ENCODE measurements around the gene COL27A1. TPM values are rescaled to one million over a fixed set of nuclear protein-coding genes. Genes with fewer than 3 reads are reported as not detected.
A peak's percentile ranks its signal among the peaks of the same experiment; 100 is the strongest.

COL27A1 gene
- total and polyA plus RNA-seq, 2 donors = 12.6 to 24.0 TPM

DNA sequence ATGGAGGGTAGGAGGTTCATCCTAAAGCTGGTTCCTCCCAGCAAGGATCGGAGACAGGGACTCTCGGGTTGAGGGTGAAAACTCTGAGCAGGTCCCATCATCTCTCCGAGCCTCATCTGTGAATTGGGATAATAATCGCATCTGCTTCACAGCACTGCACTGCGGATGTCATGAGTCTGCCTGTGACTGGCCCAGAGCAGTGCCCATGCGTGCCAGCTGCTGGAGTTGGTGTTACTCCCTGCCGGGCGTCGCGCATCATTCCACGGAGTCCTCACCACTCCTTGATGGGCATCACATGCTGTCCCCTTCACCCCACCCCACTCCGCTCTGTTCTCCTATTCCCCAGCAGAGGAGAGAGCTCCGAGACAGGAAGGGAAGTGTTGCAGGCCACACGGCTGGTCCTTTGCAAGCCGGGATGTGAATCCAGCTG is 132.4 kb downstream of the COL27A1 start:
- no peak for DNase-seq (ENCODE audit: low read depth in 6 of 9, low spot score in 9 of 9)
- H3K9me3 ChIP-seq (ENCODE audit: control insufficient read depth in 2 of 2, insufficient read depth in 1 of 2, low read length in 1 of 2) = no peaks in the 10 kb centered on the region

GRCh38 chr9:114288193-114289091 is 133.1 kb downstream of the COL27A1 start:
- Histone ChIP-seq H3K9me3 (ENCODE audit: control insufficient read depth in 2 of 2, insufficient read depth in 1 of 2, low read length in 1 of 2) (no peaks in the 10 kb centered on the region), H3K27ac (ENCODE audit: low read depth in 1 of 2, low read length in 1 of 2) (peak overlapping the region; percentile 62 to 80), H3K27me3 (ENCODE audit: control insufficient read depth in 2 of 2, insufficient read depth in 1 of 2, low read length in 1 of 2) (peaks cover 0 to 2% of the 10 kb centered on the region in 2 donors), H3K4me1 (ENCODE audit: control insufficient read depth in 2 of 2, insufficient read depth in 2 of 2, low read length in 2 of 2) (peaks cover 0 to 3% of the 10 kb centered on the region in 2 donors), H3K36me3 (ENCODE audit: control insufficient read depth in 2 of 2, insufficient read depth in 2 of 2, low read length in 1 of 2) (no peaks in the 10 kb centered on the region), H3K4me3 (ENCODE audit: low read length in 2 of 2) (no peak overlapping the region)
- DNase-seq (ENCODE audit: low read depth in 6 of 9, low spot score in 9 of 9) = peak in 1 of 9 donors; percentile 23
- 87% methylated on average over 23 of the region's 23 CpGs for WGBS

More for the DNA sequence above, 132.4 kb downstream of the COL27A1 start:
- Histone ChIP-seq H3K4me1 (ENCODE audit: control insufficient read depth in 2 of 2, insufficient read depth in 2 of 2, low read length in 2 of 2) (peaks cover 0 to 6% of the 10 kb centered on the region in 2 donors), H3K36me3 (ENCODE audit: control insufficient read depth in 2 of 2, insufficient read depth in 2 of 2, low read length in 1 of 2) (no peaks in the 10 kb centered on the region), H3K27me3 (ENCODE audit: control insufficient read depth in 2 of 2, insufficient read depth in 1 of 2, low read length in 1 of 2) (peaks cover 0 to 2% of the 10 kb centered on the region in 2 donors), H3K27ac (ENCODE audit: low read depth in 1 of 2, low read length in 1 of 2) (peak overlapping the region; percentile 25 to 65), H3K4me3 (ENCODE audit: low read length in 2 of 2) (no peak overlapping the region)
- WGBS = 91% methylated on average over 15 of the region's 15 CpGs

DNA sequence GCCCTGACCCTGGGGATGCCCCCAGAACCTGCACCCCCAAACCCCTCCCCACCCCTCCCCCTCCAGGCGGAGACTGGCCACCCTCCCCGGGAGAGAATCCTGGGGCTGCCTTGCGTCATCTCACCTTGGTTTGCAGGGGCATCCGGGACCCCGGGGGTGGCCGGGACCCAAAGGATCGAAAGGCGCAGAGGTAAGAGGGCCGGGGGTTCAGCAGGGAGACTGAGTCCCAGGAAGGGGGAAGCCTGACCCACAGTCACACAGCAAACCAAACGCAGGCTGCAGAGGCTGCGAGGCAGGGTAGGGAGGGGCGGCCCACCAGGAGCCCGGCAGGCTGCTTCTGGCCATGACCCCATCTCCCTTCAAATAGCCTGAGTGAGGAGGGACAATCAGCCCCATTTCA is 133.8 kb downstream of the COL27A1 start:
- Histone ChIP-seq H3K27ac (ENCODE audit: low read depth in 1 of 2, low read length in 1 of 2) (peak overlapping the region in 1 of 2 donors; percentile 60), H3K36me3 (ENCODE audit: control insufficient read depth in 2 of 2, insufficient read depth in 2 of 2, low read length in 1 of 2) (no peaks in the 10 kb centered on the region), H3K9me3 (ENCODE audit: control insufficient read depth in 2 of 2, insufficient read depth in 1 of 2, low read length in 1 of 2) (no peaks in the 10 kb centered on the region), H3K4me1 (ENCODE audit: control insufficient read depth in 2 of 2, insufficient read depth in 2 of 2, low read length in 2 of 2) (peaks cover 0 to 3% of the 10 kb centered on the region in 2 donors), H3K27me3 (ENCODE audit: control insufficient read depth in 2 of 2, insufficient read depth in 1 of 2, low read length in 1 of 2) (peaks cover 0 to 2% of the 10 kb centered on the region in 2 donors), H3K4me3 (ENCODE audit: low read length in 2 of 2) (no peak overlapping the region)
- WGBS = 90% methylated on average over 13 of the region's 13 CpGs
- DNase-seq (ENCODE audit: low read depth in 6 of 9, low spot score in 9 of 9) = no peak

DNA sequence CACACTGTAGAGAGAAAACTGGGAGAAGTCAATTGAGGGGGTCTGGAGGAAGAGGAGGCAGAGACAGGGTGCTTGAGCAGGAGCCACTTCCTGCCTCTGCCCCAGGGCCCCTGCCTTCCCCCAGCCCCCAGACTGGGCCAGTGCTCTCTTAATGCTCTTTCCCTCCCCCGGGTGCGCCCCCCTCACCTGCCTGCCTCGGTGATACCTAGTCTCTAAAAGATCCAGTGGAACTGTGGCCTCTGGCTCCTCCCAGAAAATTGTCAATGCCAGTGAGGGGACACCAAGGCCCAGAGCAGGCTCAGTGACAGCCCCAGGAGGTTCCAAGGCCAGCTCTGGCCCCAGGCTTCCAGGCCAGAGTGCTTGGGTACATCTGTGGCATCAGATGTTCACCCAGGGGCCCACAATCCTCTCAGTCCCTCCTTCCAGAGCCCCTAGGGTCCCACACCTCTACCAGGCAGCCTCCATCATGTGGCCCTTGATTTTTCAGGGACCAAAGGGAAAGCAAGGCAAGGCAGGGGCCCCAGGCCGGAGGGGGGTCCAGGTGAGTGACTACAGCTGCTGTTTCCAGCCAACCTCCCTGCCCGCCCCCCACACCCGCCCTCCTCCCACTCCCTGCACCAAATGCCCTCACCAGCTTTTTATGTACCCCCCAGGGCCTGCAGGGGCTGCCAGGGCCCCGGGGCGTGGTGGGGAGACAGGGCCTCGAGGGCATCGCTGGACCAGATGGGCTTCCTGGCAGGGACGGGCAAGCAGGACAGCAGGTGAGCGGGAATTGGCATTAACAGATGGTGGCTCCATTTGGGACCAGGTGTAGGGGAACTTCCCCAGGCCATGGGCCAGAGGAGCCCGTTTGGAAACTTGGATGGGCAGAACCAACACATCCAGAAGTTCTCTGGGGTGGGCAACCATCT is 134.5 kb downstream of the COL27A1 start:
- DNase-seq (ENCODE audit: low read depth in 6 of 9, low spot score in 9 of 9) = no peak
- WGBS = 93% methylated on average over 13 of the region's 13 CpGs

GRCh38 chr9:114290561-114290986 is 135.2 kb downstream of the COL27A1 start:
- Histone ChIP-seq H3K9me3 (ENCODE audit: control insufficient read depth in 2 of 2, insufficient read depth in 1 of 2, low read length in 1 of 2) (no peaks in the 10 kb centered on the region), H3K27ac (ENCODE audit: low read depth in 1 of 2, low read length in 1 of 2) (no peak overlapping the region), H3K36me3 (ENCODE audit: control insufficient read depth in 2 of 2, insufficient read depth in 2 of 2, low read length in 1 of 2) (no peaks in the 10 kb centered on the region), H3K27me3 (ENCODE audit: control insufficient read depth in 2 of 2, insufficient read depth in 1 of 2, low read length in 1 of 2) (peaks cover 0 to 2% of the 10 kb centered on the region in 2 donors), H3K4me1 (ENCODE audit: control insufficient read depth in 2 of 2, insufficient read depth in 2 of 2, low read length in 2 of 2) (peaks cover 0 to 3% of the 10 kb centered on the region in 2 donors), H3K4me3 (ENCODE audit: low read length in 2 of 2) (no peak overlapping the region)
- 80% methylated on average over 7 of the region's 7 CpGs for WGBS
- no peak for DNase-seq (ENCODE audit: low read depth in 6 of 9, low spot score in 9 of 9)

More for the DNA sequence above, 134.5 kb downstream of the COL27A1 start:
- Histone ChIP-seq H3K27me3 (ENCODE audit: control insufficient read depth in 2 of 2, insufficient read depth in 1 of 2, low read length in 1 of 2) (peaks cover 0 to 2% of the 10 kb centered on the region in 2 donors), H3K9me3 (ENCODE audit: control insufficient read depth in 2 of 2, insufficient read depth in 1 of 2, low read length in 1 of 2) (no peaks in the 10 kb centered on the region), H3K4me1 (ENCODE audit: control insufficient read depth in 2 of 2, insufficient read depth in 2 of 2, low read length in 2 of 2) (peaks cover 0 to 3% of the 10 kb centered on the region in 2 donors), H3K36me3 (ENCODE audit: control insufficient read depth in 2 of 2, insufficient read depth in 2 of 2, low read length in 1 of 2) (no peaks in the 10 kb centered on the region), H3K27ac (ENCODE audit: low read depth in 1 of 2, low read length in 1 of 2) (peak overlapping the region in 1 of 2 donors; percentile 60), H3K4me3 (ENCODE audit: low read length in 2 of 2) (no peak overlapping the region)

- H3K36me3 ChIP-seq (ENCODE audit: control insufficient read depth in 2 of 2, insufficient read depth in 2 of 2, low read length in 1 of 2) = no peaks in the 10 kb centered on the region
Measured at GRCh38 chr9:114291064-114291474, 135.7 kb downstream of the COL27A1 start.

GRCh38 chr9:114291886-114292590 is 136.7 kb downstream of the COL27A1 start:
- DNase-seq (ENCODE audit: low read depth in 6 of 9, low spot score in 9 of 9) = no peak
- WGBS = 96% methylated on average over 11 of the region's 11 CpGs

More at GRCh38 chr9:114291064-114291474, 135.7 kb downstream of the COL27A1 start:
- Histone ChIP-seq H3K27ac (ENCODE audit: low read depth in 1 of 2, low read length in 1 of 2) (no peak overlapping the region), H3K9me3 (ENCODE audit: control insufficient read depth in 2 of 2, insufficient read depth in 1 of 2, low read length in 1 of 2) (no peaks in the 10 kb centered on the region), H3K27me3 (ENCODE audit: control insufficient read depth in 2 of 2, insufficient read depth in 1 of 2, low read length in 1 of 2) (peaks cover 0 to 2% of the 10 kb centered on the region in 2 donors), H3K4me1 (ENCODE audit: control insufficient read depth in 2 of 2, insufficient read depth in 2 of 2, low read length in 2 of 2) (peaks cover 0 to 3% of the 10 kb centered on the region in 2 donors), H3K4me3 (ENCODE audit: low read length in 2 of 2) (no peak overlapping the region)
- peak in 5 of 9 donors; percentile 42 to 68 (median 54) for DNase-seq (ENCODE audit: low read depth in 6 of 9, low spot score in 9 of 9)
- WGBS = 19% methylated on average over 12 of the region's 12 CpGs

GRCh38 chr9:114294664-114295063 is 139.3 kb downstream of the COL27A1 start:
- DNase-seq (ENCODE audit: low read depth in 6 of 9, low spot score in 9 of 9) = no peak
- no peaks in the 10 kb centered on the region for H3K4me1 ChIP-seq (ENCODE audit: control insufficient read depth in 2 of 2, insufficient read depth in 2 of 2, low read length in 2 of 2)
- peaks cover 0 to 2% of the 10 kb centered on the region in 2 donors for H3K27me3 ChIP-seq (ENCODE audit: control insufficient read depth in 2 of 2, insufficient read depth in 1 of 2, low read length in 1 of 2)
- no peaks in the 10 kb centered on the region for H3K9me3 ChIP-seq (ENCODE audit: control insufficient read depth in 2 of 2, insufficient read depth in 1 of 2, low read length in 1 of 2)
- no peak overlapping the region for H3K27ac ChIP-seq (ENCODE audit: low read depth in 1 of 2, low read length in 1 of 2)
- H3K4me3 ChIP-seq (ENCODE audit: low read length in 2 of 2) = no peak overlapping the region
- H3K36me3 ChIP-seq (ENCODE audit: control insufficient read depth in 2 of 2, insufficient read depth in 2 of 2, low read length in 1 of 2) = no peaks in the 10 kb centered on the region

More at GRCh38 chr9:114291886-114292590, 136.7 kb downstream of the COL27A1 start:
- Histone ChIP-seq H3K36me3 (ENCODE audit: control insufficient read depth in 2 of 2, insufficient read depth in 2 of 2, low read length in 1 of 2) (no peaks in the 10 kb centered on the region), H3K9me3 (ENCODE audit: control insufficient read depth in 2 of 2, insufficient read depth in 1 of 2, low read length in 1 of 2) (no peaks in the 10 kb centered on the region), H3K4me3 (ENCODE audit: low read length in 2 of 2) (no peak overlapping the region), H3K27ac (ENCODE audit: low read depth in 1 of 2, low read length in 1 of 2) (no peak overlapping the region), H3K4me1 (ENCODE audit: control insufficient read depth in 2 of 2, insufficient read depth in 2 of 2, low read length in 2 of 2) (peaks cover 0 to 3% of the 10 kb centered on the region in 2 donors), H3K27me3 (ENCODE audit: control insufficient read depth in 2 of 2, insufficient read depth in 1 of 2, low read length in 1 of 2) (peaks cover 0 to 2% of the 10 kb centered on the region in 2 donors)
